Adrenal gland (tissue), 12 donors: Measurements from ENCODE around the gene FAM50B. TPM values are rescaled to one million over a fixed set of nuclear protein-coding genes. Genes with fewer than 3 reads are reported as not detected.

Experiments used
- DNase-seq, 7 donors: peaks; one replicate each; pipeline ENCODE4 v3.0.0-alpha.2; 2019 to 2020
- H3K27ac ChIP-seq, 5 donors: fragments of 200-600 bp; sonication (generic) in 4 of 5; 1 replicate in 3 of 5; 2 replicates in 2 of 5; pipeline versions ENCODE4 v1.5.1 to v1.8.0; 2016 to 2020; ENCODE audit warnings: mild to moderate bottlenecking in 1 of 5
- H3K27me3 ChIP-seq: fragments of 200-600 bp; 2 replicates; pipeline ENCODE4 v1.8.0; 2021
- H3K36me3 ChIP-seq, 2 donors: fragments of 200-600 bp; replicated peaks in 1 of 2; 1 replicate in 1 of 2; 2 replicates in 1 of 2; pipeline versions ENCODE4 v1.5.1 to v1.8.0; 2018 to 2022
- H3K4me1 ChIP-seq, 2 donors: fragments of 200-600 bp; replicated peaks in 1 of 2; 1 replicate in 1 of 2; 2 replicates in 1 of 2; pipeline versions ENCODE4 v1.5.1 to v1.8.0; 2018 to 2021
- H3K4me3 ChIP-seq, 4 donors: fragments of 200-600 bp; sonication (generic) in 3 of 4; one replicate each; pipeline ENCODE4 v1.5.1; 2016 to 2018
- H3K9me3 ChIP-seq, 3 donors: fragments of 200-600 bp; sonication (generic) in 1 of 3; replicated peaks in 1 of 3; 1 replicate in 2 of 3; 2 replicates in 1 of 3; pipeline versions ENCODE4 v1.5.1 to v1.8.0; 2016 to 2021
- CTCF ChIP-seq, 6 experiments: fragments of 450-650 bp in 4 of 6; fragments of 200-600 bp in 2 of 6; sonication (generic) in 1 of 6; IDR thresholded peaks; 1 replicate in 5 of 6; 2 replicates in 1 of 6; pipeline versions ENCODE4 v1.5.1 to v1.8.0; 2016 to 2021; ENCODE audit warnings: antibody characterized with exemption in 6 of 6, mild to moderate bottlenecking in 2 of 6, moderate library complexity in 1 of 6
- POLR2A ChIP-seq, 2 donors: fragments of 450-650 bp; IDR thresholded peaks; one replicate each; pipeline ENCODE4 v1.6.1; 2017; ENCODE audit warnings: antibody characterized with exemption in 2 of 2, mild to moderate bottlenecking in 2 of 2, moderate library complexity in 1 of 2
- WGBS, 4 donors: extraction: QIAGEN DNeasy Blood & Tissue Kit in 2 of 4; methylation state at CpG; one replicate each; pipeline versions ENCODE4 v1.1.5 to v1.1.7; 2013 to 2017; 5-methylcytosine and 5-hydroxymethylcytosine counted together
- intact Hi-C, 2 donors: fragments of 100-400 bp; cut with DNase I; formaldehyde crosslinking; loops; one replicate each; pipeline versions ENCODE4 v1.14.1 to v1.15.0; 2022 to 2023
- polyA plus RNA-seq, 3 donors: library from polyadenylated mRNA; stranded (reverse); fragments of 200-250 nt in 2 of 3; fragments of 350-450 nt in 1 of 3; fragmentation: Illumina TruSeq in 1 of 3; extraction: RNeasy Lipid Tissue Mini Kit (QIAGEN cat#74804) in 1 of 3; gene quantifications; one replicate each; pipeline ENCODE4 v1.2.3, GENCODE V29; 2013 to 2014
- total RNA-seq, 9 donors: library from RNA; depleted of rRNA in 4 of 9; stranded (reverse); fragments of >200 nt in 4 of 9; fragments of 120-200 nt in 1 of 9; fragmentation: NEBNext Ultra II Directional in 1 of 9; extraction: Animal tissue kit (Norgen Biotek cat#: 25700) in 1 of 9; gene quantifications; one replicate each; pipeline versions ENCODE4 v1.1.0 to v1.2.4, GENCODE V29; 2013 to 2023
- donor health status: healthy with polysubstance abuse.
- donor health status: Bipolar disorder and iron deficiency.
- donor health status: DM: yes; HTN: yes; CAD: no.
- donor health status: DM: no; HTN: no; CAD: no.
- donor health status: DM: no; HTN: no; CAD: no.
- donor health status: DM: yes; HTN: yes; CAD: no.

Gene FAM50B
- total and polyA plus RNA-seq, 12 donors, result 5.9 to 119 (median 14.2) TPM

- TF ChIP-seq POLR2A (IDR thresholded peaks at IDR 0.05) (no peak), CTCF (IDR thresholded peaks at IDR 0.05) (no peak)
- H3K27me3 ChIP-seq, result no peaks in the 10 kb centered on the region
- no peaks in the 10 kb centered on the region for H3K36me3 ChIP-seq
- H3K27ac ChIP-seq, result no peak overlapping the region
- H3K4me3 ChIP-seq, result no peak overlapping the region
- no peak for DNase-seq
- WGBS, 4 donors, result 74 to 85% (median 78%) methylated on average over 5 of the region's 5 CpGs
- intact Hi-C loops, result no loop called here
- H3K4me1 ChIP-seq, result no peaks in the 10 kb centered on the region
- H3K9me3 ChIP-seq, result no peaks in the 10 kb centered on the region
These were observed 46.6 kb downstream of the FAM50B start for GRCh38 chr6:3895805-3896204.

- Histone ChIP-seq H3K36me3 (no peaks in the 10 kb centered on the region), H3K27ac (no peak overlapping the region), H3K9me3 (no peaks in the 10 kb centered on the region), H3K27me3 (no peaks in the 10 kb centered on the region), H3K4me1 (no peaks in the 10 kb centered on the region), H3K4me3 (no peak overlapping the region)
- 89 to 97% (median 96%) methylated on average over 14 of the region's 14 CpGs for WGBS, 4 donors
- TF ChIP-seq CTCF (IDR thresholded peaks at IDR 0.05) (no peak), POLR2A (IDR thresholded peaks at IDR 0.05) (no peak)
- no peak for DNase-seq
- intact Hi-C loops, result no loop called here
These were observed 49.3 kb downstream of the FAM50B start for GRCh38 chr6:3898265-3898994.

GRCh38 chr6:3899061-3899460 is 49.9 kb downstream of the FAM50B start:
- WGBS, 4 donors, result 84 to 89% (median 87%) methylated on average over 9 of the region's 9 CpGs
- no peaks in the 10 kb centered on the region for H3K4me1 ChIP-seq
- H3K9me3 ChIP-seq, result no peaks in the 10 kb centered on the region
- no peaks in the 10 kb centered on the region for H3K27me3 ChIP-seq
- no peak for TF ChIP-seq POLR2A (IDR thresholded peaks at IDR 0.05)
- TF ChIP-seq CTCF (IDR thresholded peaks at IDR 0.05), result no peak
- intact Hi-C loops, result no loop called here
- no peak overlapping the region for H3K4me3 ChIP-seq
- DNase-seq, result no peak
- H3K36me3 ChIP-seq, result no peaks in the 10 kb centered on the region
- H3K27ac ChIP-seq, result no peak overlapping the region

- intact Hi-C loops, result no loop called here
- Histone ChIP-seq H3K4me3 (no peak overlapping the region), H3K36me3 (no peaks in the 10 kb centered on the region), H3K27ac (no peak overlapping the region), H3K4me1 (no peaks in the 10 kb centered on the region), H3K9me3 (no peaks in the 10 kb centered on the region), H3K27me3 (no peaks in the 10 kb centered on the region)
- WGBS, 4 donors, result 89 to 92% (median 91%) methylated on average over 14 of the region's 14 CpGs
- TF ChIP-seq CTCF (IDR thresholded peaks at IDR 0.05) (no peak), POLR2A (IDR thresholded peaks at IDR 0.05) (no peak)
- DNase-seq, result no peak
These were observed 50.8 kb downstream of the FAM50B start for GRCh38 chr6:3899970-3900439.

Other genes with a start within 250 kb of the FAM50B start
- gene PXDC1, start 97.7 kb upstream of the FAM50B start, total RNA-seq, result 10 to 100 TPM in 8 of 9 donors, 1 to 10 TPM in 1; 3.7 to 46.7 (median 23.4) TPM
- 10 to 100 TPM; 12.9 to 36.3 (median 21.6) TPM for gene PXDC1, start 97.7 kb upstream of the FAM50B start, polyA plus RNA-seq
- gene FAM217A, start 229.8 kb downstream of the FAM50B start, total RNA-seq, result under 1 TPM in 1 of 9 donors, not detected in 8; 0.17 TPM
- not detected for gene FAM217A, start 229.8 kb downstream of the FAM50B start, polyA plus RNA-seq